Gastroesophageal sphincter (tissue), 4 donors: ENCODE data around the gene B3GNT5. TPM values are rescaled to one million over a fixed set of nuclear protein-coding genes. Genes with fewer than 3 reads are reported as not detected.

Experiments used
- ATAC-seq: fragments of 150-250 bp; one replicate; pipeline ENCODE4 v1.9.1; 2016; ENCODE audit warnings: mild to moderate bottlenecking, moderate library complexity
- H3K27ac ChIP-seq, 4 donors: fragments of 200-600 bp; sonication (generic) in 3 of 4; 1 replicate in 3 of 4; 2 replicates in 1 of 4; pipeline ENCODE4 v1.5.1; 2016 to 2019
- H3K27me3 ChIP-seq: fragments of 200-600 bp; sonication (generic); one replicate; pipeline ENCODE4 v1.5.1; 2019
- H3K36me3 ChIP-seq, 2 donors: fragments of 200-600 bp; sonication (generic); one replicate each; pipeline ENCODE4 v1.5.1; 2019; ENCODE audit warnings: control low read depth in 1 of 2
- H3K4me1 ChIP-seq, 3 donors: fragments of 200-600 bp; sonication (generic); 1 replicate in 2 of 3; 2 replicates in 1 of 3; pipeline ENCODE4 v1.5.1; 2016 to 2019; ENCODE audit warnings: control low read depth in 2 of 3
- H3K4me3 ChIP-seq, 2 donors: fragments of 200-600 bp; sonication (generic); one replicate each; pipeline ENCODE4 v1.5.1; 2019; ENCODE audit warnings: mild to moderate bottlenecking in 1 of 2, moderate library complexity in 1 of 2
- H3K9me3 ChIP-seq, 3 donors: fragments of 200-600 bp; sonication (generic); one replicate each; pipeline ENCODE4 v1.5.1; 2017 to 2019; ENCODE audit warnings: control low read depth in 2 of 3
- CTCF ChIP-seq, 4 experiments: fragments of 200-600 bp in 2 of 4; fragments of 450-650 bp in 2 of 4; sonication (generic) in 1 of 4; IDR thresholded peaks; one replicate each; pipeline ENCODE4 v1.5.1; 2017 to 2019; ENCODE audit warnings: antibody characterized with exemption in 4 of 4, mild to moderate bottlenecking in 2 of 4, moderate library complexity in 2 of 4
- EP300 ChIP-seq: sonication (generic); formaldehyde crosslinking; IDR thresholded peaks from one replicate; pipeline ENCODE4 v1.6.1; 2017; ENCODE audit warnings: antibody characterized with exemption, mild to moderate bottlenecking
- POLR2A ChIP-seq, 2 donors: fragments of 450-650 bp; IDR thresholded peaks; one replicate each; pipeline ENCODE4 v1.6.1; 2017; ENCODE audit warnings: antibody characterized with exemption in 2 of 2, mild to moderate bottlenecking in 2 of 2, moderate library complexity in 1 of 2
- POLR2AphosphoS5 ChIP-seq: sonication (generic); formaldehyde crosslinking; IDR thresholded peaks from one replicate; pipeline ENCODE4 v1.6.1; 2017; ENCODE audit warnings: antibody characterized with exemption
- WGBS, 2 donors: methylation state at CpG; one replicate each; pipeline ENCODE4 v1.1.5; 2018; ENCODE audit warnings: low coverage in 1 of 2; 5-methylcytosine and 5-hydroxymethylcytosine counted together
- total RNA-seq, 4 donors: library from RNA; depleted of rRNA; stranded (reverse); fragments of >200 nt; gene quantifications; one replicate each; pipeline ENCODE4 v1.1.0, GENCODE V29; 2016

B3GNT5 gene
- total RNA-seq, 4 donors from 2014 or later = 5.0 to 9.2 (median 6.1) TPM

- Histone ChIP-seq H3K4me1 (peaks cover 0 to 4% (median 0%) of the 10 kb centered on the region in 3 donors), H3K36me3 (peaks cover 0 to under 1% of the 10 kb centered on the region in 2 donors), H3K4me3 (no peak overlapping the region), H3K27me3 (no peaks in the 10 kb centered on the region), H3K27ac (peak overlapping the region in 1 of 4 donors; percentile 45), H3K9me3 (no peaks in the 10 kb centered on the region)
- TF ChIP-seq EP300 (no peak), CTCF (IDR thresholded peaks at IDR 0.05) (no peak), POLR2AphosphoS5 (no peak), POLR2A (IDR thresholded peaks at IDR 0.05) (no peak)
- peak; percentile 50 for ATAC-seq
- 55 to 58% methylated on average over 6 to 9 of the region's 15 CpGs for WGBS, 2 donors
Observed at GRCh38 chr3:183265157-183265642, 12.1 kb downstream of the B3GNT5 start.

GRCh38 chr3:183265834-183266417 lies 12.9 kb downstream of the B3GNT5 start:
- WGBS, 2 donors = 60 to 87% methylated on average over 4 to 5 of the region's 5 CpGs
- Histone ChIP-seq H3K27ac (no peak overlapping the region), H3K9me3 (no peaks in the 10 kb centered on the region), H3K4me3 (no peak overlapping the region), H3K27me3 (no peaks in the 10 kb centered on the region), H3K4me1 (no peaks in the 10 kb centered on the region), H3K36me3 (peaks cover 0 to 4% of the 10 kb centered on the region in 2 donors)
- ATAC-seq = no peak
- TF ChIP-seq POLR2A (IDR thresholded peaks at IDR 0.05) (no peak), CTCF (IDR thresholded peaks at IDR 0.05) (no peak), POLR2AphosphoS5 (no peak), EP300 (no peak)

- Histone ChIP-seq H3K4me3 (no peak overlapping the region), H3K4me1 (no peaks in the 10 kb centered on the region)
- 83 to 86% methylated on average over 2 to 3 of the region's 3 CpGs for WGBS, 2 donors
Observed at GRCh38 chr3:183266454-183266853, 13.4 kb downstream of the B3GNT5 start.

GRCh38 chr3:183267140-183267539 lies 14.1 kb downstream of the B3GNT5 start:
- 97% methylated on average over 5 of the region's 5 CpGs; no CpG with 5 or more reads in 1 of the 2 donors for WGBS, 2 donors
- no peak for TF ChIP-seq EP300
- no peak for TF ChIP-seq CTCF (IDR thresholded peaks at IDR 0.05)
- no peak for TF ChIP-seq POLR2AphosphoS5
- no peak for TF ChIP-seq POLR2A (IDR thresholded peaks at IDR 0.05)
- Histone ChIP-seq H3K36me3 (peaks cover 0 to 4% of the 10 kb centered on the region in 2 donors), H3K4me1 (no peaks in the 10 kb centered on the region), H3K27me3 (no peaks in the 10 kb centered on the region), H3K9me3 (no peaks in the 10 kb centered on the region), H3K27ac (no peak overlapping the region), H3K4me3 (no peak overlapping the region)
- ATAC-seq = no peak

More at GRCh38 chr3:183266454-183266853, 13.4 kb downstream of the B3GNT5 start:
- Histone ChIP-seq H3K27ac (no peak overlapping the region), H3K36me3 (peaks cover 0 to 4% of the 10 kb centered on the region in 2 donors), H3K27me3 (no peaks in the 10 kb centered on the region), H3K9me3 (no peaks in the 10 kb centered on the region)
- no peak for TF ChIP-seq POLR2A (IDR thresholded peaks at IDR 0.05)
- TF ChIP-seq CTCF (IDR thresholded peaks at IDR 0.05) = no peak
- no peak for TF ChIP-seq EP300
- TF ChIP-seq POLR2AphosphoS5 = no peak
- no peak for ATAC-seq

- ATAC-seq = no peak
- WGBS, 2 donors = 68 to 82% methylated on average over 5 of the region's 5 CpGs
- peaks cover 0 to 4% of the 10 kb centered on the region in 2 donors for H3K36me3 ChIP-seq
Observed at GRCh38 chr3:183268366-183268765, 15.3 kb downstream of the B3GNT5 start.

More at GRCh38 chr3:183268366-183268765, 15.3 kb downstream of the B3GNT5 start:
- H3K4me3 ChIP-seq = no peak overlapping the region
- H3K4me1 ChIP-seq = no peaks in the 10 kb centered on the region
- no peaks in the 10 kb centered on the region for H3K9me3 ChIP-seq
- H3K27me3 ChIP-seq = no peaks in the 10 kb centered on the region
- no peak overlapping the region for H3K27ac ChIP-seq
- TF ChIP-seq EP300 = no peak
- no peak for TF ChIP-seq POLR2A (IDR thresholded peaks at IDR 0.05)
- no peak for TF ChIP-seq POLR2AphosphoS5
- TF ChIP-seq CTCF (IDR thresholded peaks at IDR 0.05) = no peak
